HK-2 (cell line): ENCODE data around the gene E2F3.

ENCODE experiments used
- DNase-seq: peaks from one replicate; pipeline ENCODE4 v3.0.0-alpha.2; 2018; ENCODE audit not compliant: unreplicated experiment

The E2F3 gene

DNA sequence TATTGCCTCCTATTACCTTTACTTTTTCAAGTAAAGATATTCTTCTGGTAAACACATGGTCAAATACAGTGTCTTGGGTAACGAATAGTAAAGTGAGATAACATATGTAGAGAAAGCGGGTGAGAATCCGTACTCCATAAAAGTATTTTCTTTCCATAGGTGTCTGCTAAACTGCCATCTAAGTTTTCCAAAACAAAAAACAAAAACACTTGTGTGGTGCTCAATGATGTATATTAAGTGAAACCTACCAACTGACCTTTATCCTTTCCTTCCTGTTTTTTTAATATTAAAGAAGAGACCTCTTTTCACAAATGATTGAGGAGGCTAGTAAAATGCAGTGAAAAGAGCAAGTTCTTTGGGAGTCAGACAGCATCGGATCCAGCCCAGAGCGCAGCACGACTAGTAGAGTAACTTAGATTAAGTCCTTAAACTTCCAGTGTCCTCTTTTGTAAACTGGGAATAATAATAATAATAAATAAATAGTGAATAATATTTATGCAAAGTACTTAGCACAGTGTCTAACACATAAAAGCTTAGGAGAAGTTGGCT lies 132.1 kb downstream of the E2F3 start:
- DNase-seq: no peak

DNA sequence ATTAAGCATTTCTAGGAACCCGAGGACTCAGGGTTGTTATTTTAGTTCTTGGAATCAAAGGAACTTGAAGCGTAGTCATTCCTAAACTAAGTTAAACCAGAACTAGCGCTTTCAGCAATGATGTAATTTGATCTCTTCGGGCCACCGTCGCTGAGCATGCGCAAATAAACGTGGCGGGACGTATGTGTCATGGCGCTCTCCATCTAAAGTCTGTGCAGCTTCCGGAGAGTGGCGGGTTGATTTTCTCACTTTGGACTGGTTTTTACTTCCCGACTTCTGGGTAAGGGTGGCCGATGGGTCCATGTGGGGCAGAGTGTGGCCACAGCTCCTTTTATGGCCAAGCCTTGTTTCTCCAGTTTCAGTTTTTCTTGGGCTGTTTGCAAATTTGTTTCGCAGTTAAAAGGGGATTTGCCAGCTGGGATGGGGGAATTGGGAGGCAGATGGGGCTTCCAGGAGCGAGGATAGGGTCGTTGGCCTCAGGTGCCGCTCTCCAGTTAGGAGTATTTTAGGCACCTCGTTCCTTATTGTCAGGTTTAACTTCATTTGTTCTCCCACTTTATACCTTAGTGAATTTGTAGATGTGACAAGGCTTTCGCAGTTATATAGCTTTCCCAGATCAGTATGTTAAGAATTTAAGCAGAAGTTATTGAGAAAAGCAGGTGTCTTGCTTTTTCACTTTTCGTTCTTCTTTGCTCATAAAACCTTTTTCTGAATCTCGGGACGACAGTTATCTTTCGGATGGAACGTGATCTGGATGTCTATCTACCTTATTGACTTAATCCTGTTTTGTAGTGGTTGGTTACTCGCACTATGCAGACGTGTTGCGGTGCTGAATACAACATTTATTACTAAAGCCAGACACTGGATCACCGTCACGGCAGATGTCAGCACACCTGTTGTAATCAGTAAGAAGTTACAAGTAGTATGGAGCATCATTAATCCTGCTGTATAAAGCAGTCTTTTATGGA lies 132.9 kb downstream of the E2F3 start, which contains the start of gene CDKAL1:
CDKAL1 (plus strand) TSS at position 163 of the 968 bp plus-strand sequence. CDS start 11,894 bp downstream, outside the sequence.
- peak; percentile 87 for DNase-seq

DNA sequence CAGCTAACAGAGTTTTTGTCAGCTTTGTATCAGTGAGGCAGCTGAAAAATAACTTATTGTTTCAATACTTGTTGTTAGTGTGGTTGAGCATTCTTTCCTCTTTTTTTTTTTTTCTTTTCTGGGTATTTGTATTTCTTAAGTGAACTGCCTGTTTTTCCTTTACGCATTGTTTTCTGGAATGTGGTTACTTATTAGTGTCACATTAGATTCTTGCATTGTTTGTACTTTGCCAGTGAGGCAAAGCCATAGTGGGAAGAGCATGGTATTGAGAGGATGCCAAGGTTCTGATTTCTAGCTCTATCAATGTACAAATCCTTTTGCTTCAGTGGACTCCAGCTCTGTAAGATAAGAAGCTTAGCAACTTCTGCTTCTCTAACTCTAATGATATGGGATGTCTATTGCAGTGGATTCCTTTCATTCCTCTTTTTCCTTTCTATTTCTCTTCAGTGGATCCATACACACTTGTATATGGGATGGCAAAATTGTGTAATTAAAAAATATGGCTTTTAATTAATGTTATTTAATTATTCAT lies 136.5 kb downstream of the E2F3 start:
- no peak for DNase-seq

DNA sequence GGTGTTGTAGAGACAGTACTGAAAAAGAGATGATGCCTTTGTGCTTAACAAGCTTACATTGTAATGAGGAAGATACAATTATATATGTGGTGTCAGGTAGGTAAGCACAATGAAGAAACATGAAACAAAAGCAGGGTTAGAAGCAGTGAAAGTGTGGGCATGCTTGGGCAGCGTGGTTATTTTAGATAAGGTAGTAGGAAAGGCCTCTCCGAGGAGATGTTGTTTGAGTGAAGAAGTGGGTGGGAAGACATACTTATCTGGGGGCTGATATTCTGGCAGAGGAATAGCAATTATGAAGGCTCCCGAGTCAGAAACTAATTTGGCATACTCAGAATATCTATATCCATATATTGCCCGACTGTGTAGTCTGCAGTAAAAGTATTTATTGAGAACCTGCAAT lies 137.2 kb downstream of the E2F3 start:
- no peak for DNase-seq

DNA sequence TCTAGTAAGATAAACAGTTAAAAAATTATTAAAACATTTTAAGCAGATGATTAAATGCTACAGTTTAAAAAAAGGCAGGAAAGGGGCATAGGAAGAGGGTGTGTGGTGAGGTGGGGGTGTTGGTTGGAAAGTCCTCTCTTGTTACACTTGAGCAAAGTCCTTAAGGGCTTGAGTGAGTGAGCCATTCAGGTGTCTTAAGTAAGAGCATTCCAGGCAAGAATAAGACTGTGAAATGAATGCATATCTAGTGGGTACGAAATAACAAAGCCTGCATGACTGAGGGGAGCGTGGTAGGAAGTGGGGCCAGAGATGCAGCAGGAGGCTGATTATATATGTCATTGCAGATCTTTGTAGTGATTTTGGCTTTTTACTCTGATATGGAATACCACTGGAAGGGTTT lies 137.7 kb downstream of the E2F3 start:
- no peak for DNase-seq

DNA sequence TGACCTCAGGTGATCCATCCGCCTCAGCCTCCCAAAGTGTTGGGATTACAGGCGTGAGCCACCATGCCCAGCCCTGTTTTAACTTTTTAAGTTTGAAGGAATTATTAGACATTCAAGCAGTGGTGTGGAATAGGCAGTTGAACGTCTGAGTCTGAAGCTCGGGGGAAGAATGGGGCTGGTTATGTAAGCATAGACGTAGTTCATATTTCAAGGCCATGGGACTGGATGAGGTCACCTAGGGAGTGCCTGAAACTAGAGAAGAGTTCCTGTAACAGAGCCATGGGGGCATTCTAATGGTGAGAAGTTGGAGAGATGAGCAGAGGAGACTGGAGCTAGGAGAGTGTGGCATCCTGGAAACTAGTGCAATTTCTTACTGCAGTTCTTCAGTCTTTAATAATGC lies 139.0 kb downstream of the E2F3 start:
- no peak for DNase-seq

DNA sequence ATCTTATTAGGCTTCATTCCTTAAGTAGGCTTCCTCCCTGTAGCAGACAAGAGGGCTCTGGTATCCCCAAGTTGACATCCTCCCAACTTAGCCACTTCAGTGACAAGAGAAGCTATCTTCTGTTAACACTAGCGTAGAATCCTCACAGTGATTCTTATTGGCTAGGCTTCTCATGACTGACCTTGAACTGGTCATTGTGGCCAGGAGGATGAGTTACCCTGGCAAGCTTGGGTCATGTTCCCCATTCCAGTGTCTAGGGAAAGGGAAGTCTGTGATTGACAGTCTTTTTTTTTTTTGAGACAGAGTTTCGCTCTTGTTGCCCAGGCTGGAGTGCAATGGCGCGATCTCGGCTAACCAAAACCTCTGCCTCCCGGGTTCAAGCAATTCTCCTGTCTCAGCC lies 139.7 kb downstream of the E2F3 start:
- DNase-seq: no peak

DNA sequence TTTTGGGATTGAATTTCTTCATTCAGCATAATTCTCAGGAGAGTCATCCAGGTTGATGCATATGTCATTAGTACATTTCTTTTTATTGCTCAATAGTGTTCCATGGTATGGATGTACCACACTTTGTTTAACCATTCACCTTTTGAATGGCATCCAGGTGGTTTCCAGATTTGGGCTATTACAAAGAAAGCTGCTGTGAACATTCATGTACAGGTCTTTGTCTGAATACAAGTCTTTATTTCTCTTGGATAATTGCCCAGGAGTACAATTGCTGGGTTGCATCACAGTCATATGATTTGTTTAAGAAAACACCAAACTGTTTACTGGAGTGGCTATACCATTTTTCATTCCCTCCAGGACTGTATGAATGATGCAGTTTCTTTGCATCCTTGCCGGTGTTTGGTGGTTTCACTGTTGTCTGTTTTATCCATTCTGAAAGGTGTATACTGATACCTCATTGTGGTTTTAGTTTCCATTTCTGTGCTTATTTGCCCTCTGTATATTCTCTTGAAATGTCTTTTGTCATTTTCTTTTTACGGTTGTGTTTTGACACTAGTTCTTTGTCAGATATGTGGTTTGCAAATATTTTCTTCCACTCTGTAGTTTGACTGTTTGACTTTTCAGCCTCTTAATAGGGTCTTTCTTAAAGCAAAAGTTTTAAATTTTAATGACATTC lies 141.4 kb downstream of the E2F3 start:
- DNase-seq: no peak
